Measurements from ENCODE around the gene SLC19A1.

DNA sequence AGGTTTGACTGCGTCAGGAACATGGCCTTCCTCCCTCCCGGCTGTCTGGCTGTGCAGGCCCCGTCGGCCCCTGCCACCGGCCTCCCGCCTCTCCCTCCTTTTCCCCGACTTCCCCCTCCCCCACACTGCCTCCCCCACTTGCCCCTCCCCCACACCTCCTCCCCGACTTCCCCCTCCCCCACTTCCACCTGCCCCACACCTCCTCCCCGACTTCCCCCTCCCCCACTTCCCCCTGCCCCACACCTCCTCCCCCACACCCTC, 52.6 kb downstream of the SLC19A1 start:
- TF ChIP-seq, protein P1, sequence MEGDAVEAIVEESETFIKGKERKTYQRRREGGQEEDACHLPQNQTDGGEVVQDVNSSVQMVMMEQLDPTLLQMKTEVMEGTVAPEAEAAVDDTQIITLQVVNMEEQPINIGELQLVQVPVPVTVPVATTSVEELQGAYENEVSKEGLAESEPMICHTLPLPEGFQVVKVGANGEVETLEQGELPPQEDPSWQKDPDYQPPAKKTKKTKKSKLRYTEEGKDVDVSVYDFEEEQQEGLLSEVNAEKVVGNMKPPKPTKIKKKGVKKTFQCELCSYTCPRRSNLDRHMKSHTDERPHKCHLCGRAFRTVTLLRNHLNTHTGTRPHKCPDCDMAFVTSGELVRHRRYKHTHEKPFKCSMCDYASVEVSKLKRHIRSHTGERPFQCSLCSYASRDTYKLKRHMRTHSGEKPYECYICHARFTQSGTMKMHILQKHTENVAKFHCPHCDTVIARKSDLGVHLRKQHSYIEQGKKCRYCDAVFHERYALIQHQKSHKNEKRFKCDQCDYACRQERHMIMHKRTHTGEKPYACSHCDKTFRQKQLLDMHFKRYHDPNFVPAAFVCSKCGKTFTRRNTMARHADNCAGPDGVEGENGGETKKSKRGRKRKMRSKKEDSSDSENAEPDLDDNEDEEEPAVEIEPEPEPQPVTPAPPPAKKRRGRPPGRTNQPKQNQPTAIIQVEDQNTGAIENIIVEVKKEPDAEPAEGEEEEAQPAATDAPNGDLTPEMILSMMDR (IDR thresholded peaks at IDR 0.05; ENCODE audit: insufficient read depth, low read length) = no peak
- no peak for TF ChIP-seq GABPA (IDR thresholded peaks at IDR 0.05; ENCODE audit: low read depth)
- no peak for TF ChIP-seq SPI1 (IDR thresholded peaks at IDR 0.05; ENCODE audit: borderline replicate concordance, low read depth)
- no peak for TF ChIP-seq POLR2AphosphoS5 (IDR thresholded peaks at IDR 0.05; ENCODE audit: low read depth)
- TF ChIP-seq, protein P2, sequence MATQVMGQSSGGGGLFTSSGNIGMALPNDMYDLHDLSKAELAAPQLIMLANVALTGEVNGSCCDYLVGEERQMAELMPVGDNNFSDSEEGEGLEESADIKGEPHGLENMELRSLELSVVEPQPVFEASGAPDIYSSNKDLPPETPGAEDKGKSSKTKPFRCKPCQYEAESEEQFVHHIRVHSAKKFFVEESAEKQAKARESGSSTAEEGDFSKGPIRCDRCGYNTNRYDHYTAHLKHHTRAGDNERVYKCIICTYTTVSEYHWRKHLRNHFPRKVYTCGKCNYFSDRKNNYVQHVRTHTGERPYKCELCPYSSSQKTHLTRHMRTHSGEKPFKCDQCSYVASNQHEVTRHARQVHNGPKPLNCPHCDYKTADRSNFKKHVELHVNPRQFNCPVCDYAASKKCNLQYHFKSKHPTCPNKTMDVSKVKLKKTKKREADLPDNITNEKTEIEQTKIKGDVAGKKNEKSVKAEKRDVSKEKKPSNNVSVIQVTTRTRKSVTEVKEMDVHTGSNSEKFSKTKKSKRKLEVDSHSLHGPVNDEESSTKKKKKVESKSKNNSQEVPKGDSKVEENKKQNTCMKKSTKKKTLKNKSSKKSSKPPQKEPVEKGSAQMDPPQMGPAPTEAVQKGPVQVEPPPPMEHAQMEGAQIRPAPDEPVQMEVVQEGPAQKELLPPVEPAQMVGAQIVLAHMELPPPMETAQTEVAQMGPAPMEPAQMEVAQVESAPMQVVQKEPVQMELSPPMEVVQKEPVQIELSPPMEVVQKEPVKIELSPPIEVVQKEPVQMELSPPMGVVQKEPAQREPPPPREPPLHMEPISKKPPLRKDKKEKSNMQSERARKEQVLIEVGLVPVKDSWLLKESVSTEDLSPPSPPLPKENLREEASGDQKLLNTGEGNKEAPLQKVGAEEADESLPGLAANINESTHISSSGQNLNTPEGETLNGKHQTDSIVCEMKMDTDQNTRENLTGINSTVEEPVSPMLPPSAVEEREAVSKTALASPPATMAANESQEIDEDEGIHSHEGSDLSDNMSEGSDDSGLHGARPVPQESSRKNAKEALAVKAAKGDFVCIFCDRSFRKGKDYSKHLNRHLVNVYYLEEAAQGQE (IDR thresholded peaks at IDR 0.05; ENCODE audit: insufficient replicate concordance, low read depth) = no peak

Data from HL-60 (cell line).